GM19324 (cell line): ENCODE measurements around the gene RAB35.
"Not testable (repeated sequence)": the region's sequence is repeated elsewhere in the genome, so short reads cannot be mapped to it uniquely, and the experiment has no call there.

Experiments used
- ATAC-seq: cut with Tn5 transposase; IDR thresholded peaks from one replicate; pipeline ENCODE4 v1.9.1; 2021; ENCODE audit warnings: mild to moderate bottlenecking, moderate library complexity; ENCODE audit not compliant: unreplicated experiment, low FRiP score

Gene RAB35

GRCh38 chr12:120064054-120064940 is 52.3 kb downstream of the RAB35 start:
- ATAC-seq = no peak

GRCh38 chr12:120062976-120063579 is 53.5 kb downstream of the RAB35 start:
- no peak for ATAC-seq

- ATAC-seq = no peak
Observed at GRCh38 chr12:120061575-120062214, 54.9 kb downstream of the RAB35 start.

- no peak for ATAC-seq
Observed at GRCh38 chr12:120060717-120061116, 55.8 kb downstream of the RAB35 start.

- no peak for ATAC-seq
Observed at GRCh38 chr12:120060196-120060595, 56.4 kb downstream of the RAB35 start.

GRCh38 chr12:120056739-120057138 is 59.8 kb downstream of the RAB35 start:
- ATAC-seq = no peak

- no peak for ATAC-seq
Observed at GRCh38 chr12:120055231-120056000, 61.1 kb downstream of the RAB35 start.

GRCh38 chr12:120054293-120054692 is 62.3 kb downstream of the RAB35 start:
- ATAC-seq = no peak

- ATAC-seq = no peak
Observed at GRCh38 chr12:120051535-120051934, 65.0 kb downstream of the RAB35 start.

- ATAC-seq = no peak
Observed at GRCh38 chr12:120049426-120049825, 67.1 kb downstream of the RAB35 start.

GRCh38 chr12:120048263-120048662 is 68.3 kb downstream of the RAB35 start:
- no peak for ATAC-seq

- no peak for ATAC-seq
Observed at GRCh38 chr12:120047072-120047471, 69.5 kb downstream of the RAB35 start.

- not testable (repeated sequence) for ATAC-seq
Observed at GRCh38 chr12:120045367-120045766, 71.2 kb downstream of the RAB35 start.
